A549 (cell line): ENCODE measurements around the gene WEE2. TPM values are rescaled to one million over a fixed set of nuclear protein-coding genes. Genes with fewer than 3 reads are reported as not detected.
A peak's percentile ranks its signal among the peaks of the same experiment; 100 is the strongest.

Source experiments
- ATAC-seq, 2 experiments: fragments of 200-7000 bp in 1 of 2; fragments of >200 bp in 1 of 2; cut with Nextera tagmentation in 1 of 2; cut with Tn5 transposase in 1 of 2; 3 replicates each; pipeline versions ENCODE4 v1.8.0 to v1.9.1; 2018 to 2020; ENCODE audit warnings: mild to moderate bottlenecking in 1 of 2, moderate library complexity in 1 of 2
- CTCF ChIA-PET: fragments of 300-600 bp; sonication (Branson Sonifier 250); formaldehyde crosslinking; extraction: SDS; loops from one replicate; lab custom pipeline; 2021; ENCODE audit warnings: antibody characterized with exemption, inconsistent platforms; lab: Yijun Ruan, JAX
- POLR2A ChIA-PET: fragments of 350-600 bp; formaldehyde crosslinking; extraction: SDS; loops from one replicate; lab custom pipeline; 2021; ENCODE audit warnings: antibody characterized with exemption, inconsistent platforms; lab: Yijun Ruan, JAX
- DNase-seq, 2 experiments: peaks; one replicate each; pipeline versions ENCODE4 v3.0.0 to v3.0.0-alpha.2; 2011 to 2016; ENCODE audit warnings: low read depth in 1 of 2, low spot score in 1 of 2
- FAIRE-seq: peaks from 2 replicates; lab custom pipeline; 2011; peaks lifted over from hg19 to GRCh38; lab: Jason Lieb, UNC
- H3K27ac ChIP-seq, 2 experiments: fragments of >200 bp; sonication (Bioruptor Twin); formaldehyde crosslinking; 3 replicates each; pipeline ENCODE4 v1.5.1; 2016 to 2017
- H3K4me1 ChIP-seq: fragments of >200 bp; sonication (Bioruptor Twin); formaldehyde crosslinking; 3 replicates; pipeline ENCODE4 v1.6.1; 2016
- H3K4me2 ChIP-seq: fragments of >200 bp; sonication (Bioruptor Twin); formaldehyde crosslinking; 3 replicates; pipeline ENCODE4 v1.6.1; 2016
- H3K4me3 ChIP-seq: fragments of >200 bp; sonication (Bioruptor Twin); formaldehyde crosslinking; 3 replicates; pipeline ENCODE4 v1.5.1; 2016
- H3K9me3 ChIP-seq: fragments of >200 bp; sonication (Bioruptor Twin); formaldehyde crosslinking; 3 replicates; pipeline ENCODE4 v1.6.1; 2016
- BHLHE40 ChIP-seq: IDR thresholded peaks from 2 replicates; pipeline ENCODE4 v1.6.1; 2012; ENCODE audit warnings: low read depth, low read length, inconsistent platforms
- CBX8 ChIP-seq: fragments of 200-600 bp; sonication (generic); IDR thresholded peaks from 2 replicates; pipeline ENCODE4 v1.6.1; 2016
- CEBPB ChIP-seq, 2 experiments: fragments of >200 bp in 1 of 2; sonication (Bioruptor Twin) in 1 of 2; formaldehyde crosslinking in 1 of 2; IDR thresholded peaks; 2 replicates each; pipeline ENCODE4 v1.6.1; 2012 to 2016
- CHD4 ChIP-seq: fragments of 200-600 bp; sonication (generic); IDR thresholded peaks from 2 replicates; pipeline ENCODE4 v1.6.1; 2016; ENCODE audit warnings: antibody characterized with exemption, mild to moderate bottlenecking, borderline replicate concordance
- EHF ChIP-seq: fragments of 250-450 bp; sonication (Bioruptor Pico); IDR thresholded peaks from 2 replicates; pipeline ENCODE4 v1.5.0; 2020; ENCODE audit warnings: mild to moderate bottlenecking
- EHMT2 ChIP-seq: fragments of 200-600 bp; sonication (generic); IDR thresholded peaks from 2 replicates; pipeline ENCODE4 v1.6.1; 2016; ENCODE audit warnings: antibody characterized with exemption, low read depth, mild to moderate bottlenecking, moderate library complexity
- ESRRA ChIP-seq: fragments of 150-350 bp; IDR thresholded peaks from 2 replicates; pipeline ENCODE4 v1.6.1; 2014; ENCODE audit warnings: mild to moderate bottlenecking, low read length, borderline replicate concordance
- FOSL2 ChIP-seq, 2 experiments: fragments of 450-650 bp in 1 of 2; fragments of >200 bp in 1 of 2; sonication (Bioruptor Twin) in 1 of 2; formaldehyde crosslinking; IDR thresholded peaks; 2 replicates each; pipeline versions ENCODE4 v1.5.0 to v1.6.1; 2016 to 2020; ENCODE audit warnings: mild to moderate bottlenecking in 1 of 2, moderate library complexity in 1 of 2
- FOXS1 ChIP-seq: fragments of 250-450 bp; sonication (Bioruptor Pico); IDR thresholded peaks from 2 replicates; pipeline ENCODE4 v1.5.0; 2020; ENCODE audit warnings: mild to moderate bottlenecking, moderate library complexity
- GATA3 ChIP-seq: IDR thresholded peaks from 2 replicates; pipeline ENCODE4 v1.6.1; 2012; ENCODE audit warnings: borderline replicate concordance
- HOXA7 ChIP-seq: fragments of 250-450 bp; sonication (Bioruptor Pico); IDR thresholded peaks from 2 replicates; pipeline ENCODE4 v1.5.0; 2020; ENCODE audit warnings: mild to moderate bottlenecking, moderate library complexity
- HOXB13 ChIP-seq: fragments of 250-450 bp; sonication (Bioruptor Pico); IDR thresholded peaks from 2 replicates; pipeline ENCODE4 v1.5.0; 2020; ENCODE audit warnings: low read depth, mild to moderate bottlenecking, moderate library complexity
- HOXB5 ChIP-seq: fragments of 250-450 bp; sonication (Bioruptor Pico); IDR thresholded peaks from 2 replicates; pipeline ENCODE4 v1.5.0; 2020; ENCODE audit warnings: mild to moderate bottlenecking, moderate library complexity
- KDM1A ChIP-seq: fragments of 200-600 bp; sonication (generic); IDR thresholded peaks from 2 replicates; pipeline ENCODE4 v1.6.1; 2016; ENCODE audit warnings: low read depth, mild to moderate bottlenecking
- NR3C1 ChIP-seq: fragments of >200 bp; sonication (Bioruptor Twin); formaldehyde crosslinking; IDR thresholded peaks from 3 replicates; pipeline ENCODE4 v1.6.1; 2017
- POLR2A ChIP-seq: IDR thresholded peaks from 2 replicates; pipeline ENCODE4 v1.6.1; 2012; ENCODE audit warnings: mild to moderate bottlenecking, low read length
- RCOR1 ChIP-seq: fragments of 150-350 bp; IDR thresholded peaks from 2 replicates; pipeline ENCODE4 v1.6.1; 2014; ENCODE audit warnings: antibody characterized with exemption, low read length, low read depth
- RNF2 ChIP-seq: fragments of 200-600 bp; sonication (generic); IDR thresholded peaks from 2 replicates; pipeline ENCODE4 v1.6.1; 2016; ENCODE audit warnings: low read depth, mild to moderate bottlenecking, antibody characterized with exemption, moderate library complexity, borderline replicate concordance
- SREBF2 ChIP-seq: fragments of 450-650 bp; IDR thresholded peaks from 2 replicates; pipeline ENCODE4 v1.6.1; 2014; ENCODE audit warnings: mild to moderate bottlenecking, moderate library complexity
- TP53 ChIP-seq: fragments of 250-450 bp; sonication (Bioruptor Pico); IDR thresholded peaks from 2 replicates; pipeline ENCODE4 v1.5.0; 2021; ENCODE audit warnings: mild to moderate bottlenecking, moderate library complexity
- ZFP36 ChIP-seq: fragments of 450-650 bp; IDR thresholded peaks from 2 replicates; pipeline ENCODE4 v1.6.1; 2014; ENCODE audit warnings: borderline replicate concordance; ENCODE audit not compliant: partially characterized antibody
- WGBS: methylation state at CpG from one replicate; pipeline ENCODE4 v1.1.6; 2017; ENCODE audit errors: missing lambda C conversion rate; 5-methylcytosine and 5-hydroxymethylcytosine counted together
- polyA plus RNA-seq, 4 experiments: library from polyadenylated mRNA; depleted of rRNA in 3 of 4; stranded (reverse); fragments of >200 nt; fragmentation: RNase III in 1 of 4; extraction: RNeasy Plus Mini Kit Qiagen cat#74134 plus additional on column Dnase treatment in 1 of 4; gene quantifications; 2 replicates in 3 of 4; 3 replicates in 1 of 4; pipeline ENCODE4 v1.2.3, GENCODE V29; 2011 to 2017
- TF ChIP-seq, protein P1 (sequence below): fragments of >200 bp; sonication (Bioruptor Twin); formaldehyde crosslinking; IDR thresholded peaks from 3 replicates; pipeline ENCODE4 v1.6.1; 2016
- TF ChIP-seq, protein P2 (sequence below): fragments of 450-650 bp; IDR thresholded peaks from 2 replicates; pipeline ENCODE4 v1.6.1; 2014; ENCODE audit warnings: antibody characterized with exemption
- TF ChIP-seq, protein P3 (sequence below): fragments of 150-350 bp; IDR thresholded peaks from 2 replicates; pipeline ENCODE4 v1.6.1; 2014; ENCODE audit warnings: low read depth, mild to moderate bottlenecking, low read length
- TF ChIP-seq, protein P4 (sequence below): fragments of >200 bp; sonication (Bioruptor Twin); formaldehyde crosslinking; IDR thresholded peaks from 3 replicates; pipeline ENCODE4 v1.5.1; 2016
- TF ChIP-seq, protein P5 (sequence below): fragments of 250-450 bp; sonication (Bioruptor Pico); IDR thresholded peaks from 2 replicates; pipeline ENCODE4 v1.5.0; 2020; ENCODE audit warnings: low read depth, mild to moderate bottlenecking, moderate library complexity

Gene WEE2
- polyA plus RNA-seq, 2 of the 4 experiments (the other 2 are of a cell fraction): not detected

DNA sequence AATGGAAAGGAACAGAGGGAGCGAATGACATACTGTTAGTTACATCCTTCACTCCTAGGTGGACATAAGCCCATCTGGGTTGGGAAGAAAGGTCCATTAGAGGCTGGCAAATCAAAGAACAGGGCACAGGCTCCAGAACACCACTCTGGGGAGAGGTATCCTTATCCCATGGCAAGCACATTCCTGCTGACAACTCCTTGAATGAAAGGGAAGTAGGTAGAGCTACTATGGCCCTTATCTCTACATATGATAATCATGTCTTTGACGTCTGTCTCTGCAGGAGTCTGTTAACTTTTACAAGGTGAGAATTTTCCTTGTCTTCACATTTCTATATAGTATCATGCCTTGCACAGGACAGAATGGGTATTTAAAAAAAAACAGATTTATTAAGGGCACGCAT, 16.6 kb upstream of the WEE2 start (continued):
- no peak for TF ChIP-seq POLR2A

DNA sequence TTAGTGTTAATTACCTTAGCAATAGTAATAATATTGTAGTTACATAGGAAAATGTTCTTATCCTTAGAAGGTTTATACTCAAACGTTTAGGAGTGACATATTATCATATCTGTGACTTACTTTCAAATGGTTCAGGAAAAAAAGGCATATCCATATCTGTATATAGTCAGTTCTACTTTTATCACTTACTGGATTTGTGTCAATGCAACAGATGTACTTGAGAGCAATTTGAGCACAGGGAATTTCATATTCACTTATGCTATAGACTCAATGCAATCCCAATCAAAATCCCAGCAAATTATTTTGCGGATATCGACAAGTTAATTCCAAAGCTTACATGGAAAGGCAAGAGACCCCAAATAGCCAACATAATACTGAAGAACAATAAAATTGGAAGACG, 16.2 kb upstream of the WEE2 start:
- ATAC-seq: no peak
- WGBS: 77% methylated on average over 4 of the region's 4 CpGs
- TF ChIP-seq HOXA7 (CRISPR knock-in tag) (no peak), KDM1A (no peak), RCOR1 (no peak), CHD4 (no peak), ESRRA (no peak), ZFP36 (no peak), GATA3 (no peak), RNF2 (no peak), EHF (no peak), SREBF2 (no peak), FOXS1 (CRISPR knock-in tag) (no peak), HOXB5 (CRISPR knock-in tag) (no peak), EHMT2 (no peak)
- TF ChIP-seq, protein P1, sequence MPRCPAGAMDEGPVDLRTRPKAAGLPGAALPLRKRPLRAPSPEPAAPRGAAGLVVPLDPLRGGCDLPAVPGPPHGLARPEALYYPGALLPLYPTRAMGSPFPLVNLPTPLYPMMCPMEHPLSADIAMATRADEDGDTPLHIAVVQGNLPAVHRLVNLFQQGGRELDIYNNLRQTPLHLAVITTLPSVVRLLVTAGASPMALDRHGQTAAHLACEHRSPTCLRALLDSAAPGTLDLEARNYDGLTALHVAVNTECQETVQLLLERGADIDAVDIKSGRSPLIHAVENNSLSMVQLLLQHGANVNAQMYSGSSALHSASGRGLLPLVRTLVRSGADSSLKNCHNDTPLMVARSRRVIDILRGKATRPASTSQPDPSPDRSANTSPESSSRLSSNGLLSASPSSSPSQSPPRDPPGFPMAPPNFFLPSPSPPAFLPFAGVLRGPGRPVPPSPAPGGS: no peak
- TF ChIP-seq, protein P2, sequence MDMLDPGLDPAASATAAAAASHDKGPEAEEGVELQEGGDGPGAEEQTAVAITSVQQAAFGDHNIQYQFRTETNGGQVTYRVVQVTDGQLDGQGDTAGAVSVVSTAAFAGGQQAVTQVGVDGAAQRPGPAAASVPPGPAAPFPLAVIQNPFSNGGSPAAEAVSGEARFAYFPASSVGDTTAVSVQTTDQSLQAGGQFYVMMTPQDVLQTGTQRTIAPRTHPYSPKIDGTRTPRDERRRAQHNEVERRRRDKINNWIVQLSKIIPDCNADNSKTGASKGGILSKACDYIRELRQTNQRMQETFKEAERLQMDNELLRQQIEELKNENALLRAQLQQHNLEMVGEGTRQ: no peak
- no peak overlapping the region for H3K4me2 ChIP-seq
- ChIA-PET POLR2A (no interaction called here), CTCF (interaction anchor here (0.8 kb wide), 1 partner anchor 46 kb away, joined by 3 read pairs; the partner anchor contains the start of gene SSBP1)
- no peaks in the 10 kb centered on the region for H3K9me3 ChIP-seq
- FAIRE-seq: peak; percentile 23
- H3K4me3 ChIP-seq: no peak overlapping the region
- peaks cover 28% of the 10 kb centered on the region for H3K4me1 ChIP-seq
- no peak overlapping the region for H3K27ac ChIP-seq
- DNase-seq: no peak

DNA sequence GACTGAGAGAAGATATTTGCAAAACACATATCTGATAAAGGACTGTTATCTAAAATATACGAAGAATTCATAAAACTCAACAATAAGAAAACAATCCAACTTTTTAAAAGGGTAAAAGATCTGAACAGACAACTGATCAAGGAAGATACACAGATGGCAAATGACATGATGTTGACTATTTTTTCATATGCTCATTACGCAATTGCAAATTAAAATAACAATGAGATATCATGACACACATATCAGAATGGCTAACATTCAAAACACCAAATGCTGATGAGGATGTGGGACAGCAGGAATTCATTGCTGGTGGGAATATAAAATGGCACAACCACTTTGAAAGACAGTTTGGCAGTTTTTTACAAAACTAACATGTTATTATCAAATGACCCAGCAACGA, 15.1 kb upstream of the WEE2 start:
- ATAC-seq: no peak
- POLR2A ChIA-PET: no interaction called here
- H3K4me2 ChIP-seq: no peak overlapping the region
- 94% methylated on average over 3 of the region's 3 CpGs for WGBS
- CTCF ChIA-PET: interaction anchor here (0.8 kb wide), 1 partner anchor 45 kb away, joined by 3 read pairs; the partner anchor contains the start of gene SSBP1
- peaks cover 40% of the 10 kb centered on the region for H3K4me1 ChIP-seq
- H3K27ac ChIP-seq: no peak overlapping the region
- FAIRE-seq: no peak
- no peak overlapping the region for H3K4me3 ChIP-seq
- no peaks in the 10 kb centered on the region for H3K9me3 ChIP-seq
- DNase-seq: no peak
- TF ChIP-seq BHLHE40: no peak
- peak in 1 of 2 experiments; percentile 45; a peak in 2 of 4 replicates for TF ChIP-seq CEBPB (IDR thresholded peaks at IDR 0.05)
- TF ChIP-seq, all 56 proteins: peak for 1

DNA sequence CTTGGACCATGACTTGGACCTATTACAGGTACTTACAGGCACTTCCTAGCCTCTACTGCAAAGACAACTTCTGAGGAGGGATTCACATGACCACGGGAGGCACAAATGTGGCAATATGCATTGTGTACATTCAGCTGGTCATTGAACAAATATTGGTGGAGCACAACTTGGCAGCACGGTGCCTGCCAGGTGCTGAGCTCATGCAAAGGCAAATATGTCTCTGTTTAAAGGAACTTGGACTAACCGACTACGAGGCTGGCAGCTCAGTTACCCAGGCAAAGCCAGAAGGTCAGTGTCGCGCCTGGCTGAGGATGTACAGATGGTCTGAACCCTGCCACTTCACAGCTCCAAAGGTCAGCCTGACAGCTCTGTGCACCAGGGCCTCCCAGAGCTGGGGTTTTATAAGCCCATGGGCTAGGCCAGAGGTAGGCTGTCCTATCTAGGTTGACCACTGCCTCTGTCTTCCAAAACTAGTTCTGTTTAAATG, 12.3 kb upstream of the WEE2 start:
- FAIRE-seq: no peak
- CTCF ChIA-PET: interaction anchor here (1.2 to 2.3 kb wide), 3 partner anchors 42 to 46 kb away, joined by 5 to 16 read pairs (median 6); partner anchors contain the start of gene SSBP1
- no peak for TF ChIP-seq TP53 (CRISPR knock-in tag)
- TF ChIP-seq CBX8: no peak
- TF ChIP-seq FOSL2 (IDR thresholded peaks at IDR 0.05): no peak
- peak; percentile 49; the same call in 1 of the 2 replicates for TF ChIP-seq FOSL2 (CRISPR knock-in tag; IDR thresholded peaks at IDR 0.05)
- TF ChIP-seq NR3C1: no peak
- TF ChIP-seq HOXB13 (CRISPR knock-in tag): no peak
- no peak for TF ChIP-seq HOXB5 (CRISPR knock-in tag)
- TF ChIP-seq, protein P3, sequence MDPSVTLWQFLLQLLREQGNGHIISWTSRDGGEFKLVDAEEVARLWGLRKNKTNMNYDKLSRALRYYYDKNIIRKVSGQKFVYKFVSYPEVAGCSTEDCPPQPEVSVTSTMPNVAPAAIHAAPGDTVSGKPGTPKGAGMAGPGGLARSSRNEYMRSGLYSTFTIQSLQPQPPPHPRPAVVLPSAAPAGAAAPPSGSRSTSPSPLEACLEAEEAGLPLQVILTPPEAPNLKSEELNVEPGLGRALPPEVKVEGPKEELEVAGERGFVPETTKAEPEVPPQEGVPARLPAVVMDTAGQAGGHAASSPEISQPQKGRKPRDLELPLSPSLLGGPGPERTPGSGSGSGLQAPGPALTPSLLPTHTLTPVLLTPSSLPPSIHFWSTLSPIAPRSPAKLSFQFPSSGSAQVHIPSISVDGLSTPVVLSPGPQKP: no peak
- no peak for TF ChIP-seq HOXA7 (CRISPR knock-in tag)
- TF ChIP-seq POLR2A: no peak
- TF ChIP-seq, protein P4, sequence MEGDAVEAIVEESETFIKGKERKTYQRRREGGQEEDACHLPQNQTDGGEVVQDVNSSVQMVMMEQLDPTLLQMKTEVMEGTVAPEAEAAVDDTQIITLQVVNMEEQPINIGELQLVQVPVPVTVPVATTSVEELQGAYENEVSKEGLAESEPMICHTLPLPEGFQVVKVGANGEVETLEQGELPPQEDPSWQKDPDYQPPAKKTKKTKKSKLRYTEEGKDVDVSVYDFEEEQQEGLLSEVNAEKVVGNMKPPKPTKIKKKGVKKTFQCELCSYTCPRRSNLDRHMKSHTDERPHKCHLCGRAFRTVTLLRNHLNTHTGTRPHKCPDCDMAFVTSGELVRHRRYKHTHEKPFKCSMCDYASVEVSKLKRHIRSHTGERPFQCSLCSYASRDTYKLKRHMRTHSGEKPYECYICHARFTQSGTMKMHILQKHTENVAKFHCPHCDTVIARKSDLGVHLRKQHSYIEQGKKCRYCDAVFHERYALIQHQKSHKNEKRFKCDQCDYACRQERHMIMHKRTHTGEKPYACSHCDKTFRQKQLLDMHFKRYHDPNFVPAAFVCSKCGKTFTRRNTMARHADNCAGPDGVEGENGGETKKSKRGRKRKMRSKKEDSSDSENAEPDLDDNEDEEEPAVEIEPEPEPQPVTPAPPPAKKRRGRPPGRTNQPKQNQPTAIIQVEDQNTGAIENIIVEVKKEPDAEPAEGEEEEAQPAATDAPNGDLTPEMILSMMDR: no peak
- TF ChIP-seq, protein P5, sequence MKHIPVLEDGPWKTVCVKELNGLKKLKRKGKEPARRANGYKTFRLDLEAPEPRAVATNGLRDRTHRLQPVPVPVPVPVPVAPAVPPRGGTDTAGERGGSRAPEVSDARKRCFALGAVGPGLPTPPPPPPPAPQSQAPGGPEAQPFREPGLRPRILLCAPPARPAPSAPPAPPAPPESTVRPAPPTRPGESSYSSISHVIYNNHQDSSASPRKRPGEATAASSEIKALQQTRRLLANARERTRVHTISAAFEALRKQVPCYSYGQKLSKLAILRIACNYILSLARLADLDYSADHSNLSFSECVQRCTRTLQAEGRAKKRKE (CRISPR knock-in tag): no peak
- TF ChIP-seq, protein P1: no peak

More for the DNA sequence above, 12.3 kb upstream of the WEE2 start:
- H3K9me3 ChIP-seq: no peaks in the 10 kb centered on the region
- peak in 1 of 2 experiments; percentile 71 for DNase-seq
- H3K4me1 ChIP-seq: peaks cover 62% of the 10 kb centered on the region
- peak overlapping the region; percentile 58 to 71 for H3K27ac ChIP-seq
- H3K4me3 ChIP-seq: no peak overlapping the region
- POLR2A ChIA-PET: interaction anchor here (2.1 kb wide), 1 partner anchor 42 kb away, joined by 11 read pairs; the partner anchor contains the start of gene SSBP1
- peak overlapping the region; percentile 62 for H3K4me2 ChIP-seq
- ATAC-seq: peak; percentile 77 to 85
- 0% methylated on average over 4 of the region's 6 CpGs for WGBS
